PC-3 (cell line): Measurements from ENCODE around the gene PELI2. TPM values are rescaled to one million over a fixed set of nuclear protein-coding genes. Genes with fewer than 3 reads are reported as not detected.

ENCODE experiments used
- ATAC-seq: fragments of 200-7000 bp; cut with Tn5 transposase; 2 replicates; pipeline ENCODE4 v1.9.1; 2020; ENCODE audit warnings: mild to moderate bottlenecking, moderate library complexity
- BruUV-seq: library from RNA; stranded (reverse); fragments of 400-500 nt; replicated peaks from 2 replicates; lab custom pipeline; 2021; lab: Mats Ljungman, UMichigan
- CTCF ChIA-PET: fragments of 300-600 bp; sonication (Branson Sonifier 250); formaldehyde crosslinking; loops from one replicate; lab custom pipeline; 2022; ENCODE audit warnings: antibody characterized with exemption; lab: Charles Lee
- POLR2A ChIA-PET: fragments of 300-600 bp; sonication (Branson Sonifier 250); formaldehyde crosslinking; loops from one replicate; lab custom pipeline; 2022; ENCODE audit warnings: antibody characterized with exemption; ENCODE audit not compliant: unreplicated experiment; lab: Charles Lee
- DNase-seq: peaks from one replicate; pipeline ENCODE4 v3.0.0-alpha.2; 2015
- H2AFZ ChIP-seq: fragments of 300-600 bp; sonication (generic); 2 replicates; pipeline ENCODE4 v1.6.0; 2016; ENCODE audit warnings: antibody characterized with exemption, low read length
- H3F3A ChIP-seq: fragments of 300-600 bp; sonication (generic); one replicate; pipeline ENCODE4 v1.6.0; 2017; ENCODE audit warnings: antibody characterized with exemption, low read length, control low read depth, mild to moderate bottlenecking; ENCODE audit not compliant: unreplicated experiment
- H3K27ac ChIP-seq: fragments of 300-600 bp; sonication (generic); 2 replicates; pipeline ENCODE4 v1.5.1; 2016; ENCODE audit warnings: mild to moderate bottlenecking, low read length
- H3K27me3 ChIP-seq: fragments of 300-600 bp; sonication (generic); 2 replicates; pipeline ENCODE4 v1.6.1; 2016; ENCODE audit warnings: low read length, mixed read lengths
- H3K36me3 ChIP-seq: fragments of 300-600 bp; sonication (generic); 2 replicates; pipeline ENCODE4 v1.6.1; 2016; ENCODE audit warnings: low read depth, mixed run types, low read length, mixed read lengths
- H3K4me1 ChIP-seq: fragments of 300-600 bp; sonication (generic); 2 replicates; pipeline ENCODE4 v1.5.1; 2016; ENCODE audit warnings: low read length; ENCODE audit not compliant: insufficient read depth
- H3K4me2 ChIP-seq: fragments of 300-600 bp; sonication (generic); 2 replicates; pipeline ENCODE4 v1.6.0; 2016; ENCODE audit warnings: low read length
- H3K4me3 ChIP-seq: fragments of 300-600 bp; sonication (generic); 2 replicates; pipeline ENCODE4 v1.5.1; 2016; ENCODE audit warnings: mild to moderate bottlenecking, low read length, mixed read lengths
- H3K79me2 ChIP-seq: fragments of 300-600 bp; sonication (generic); 2 replicates; pipeline ENCODE4 v1.6.1; 2017; ENCODE audit warnings: low read length, mixed read lengths
- H3K9ac ChIP-seq: fragments of 300-600 bp; sonication (generic); 2 replicates; pipeline ENCODE4 v1.6.0; 2016; ENCODE audit warnings: mild to moderate bottlenecking, low read length
- H3K9me2 ChIP-seq: fragments of 300-600 bp; sonication (generic); replicated peaks from 2 replicates; pipeline ENCODE4 v1.6.1; 2016; ENCODE audit warnings: mixed run types, low read length, mixed read lengths
- H3K9me3 ChIP-seq: fragments of 300-600 bp; sonication (generic); 2 replicates; pipeline ENCODE4 v1.6.1; 2016; ENCODE audit warnings: low read length, mixed read lengths
- H4K20me1 ChIP-seq: fragments of 300-600 bp; sonication (generic); 2 replicates; pipeline ENCODE4 v1.6.1; 2016; ENCODE audit warnings: low read length, mixed read lengths
- EZH2 ChIP-seq: fragments of 300-600 bp; sonication (generic); IDR thresholded peaks from one replicate; pipeline ENCODE4 v1.6.1; 2017; ENCODE audit warnings: antibody characterized with exemption, mild to moderate bottlenecking, low read length; ENCODE audit not compliant: unreplicated experiment
- EZH2phosphoT487 ChIP-seq: fragments of 300-600 bp; sonication (generic); IDR thresholded peaks from 2 replicates; pipeline ENCODE4 v1.6.1; 2018; ENCODE audit warnings: mild to moderate bottlenecking, antibody characterized with exemption, low read length, borderline replicate concordance
- intact Hi-C: fragments of 100-400 bp; cut with micrococcal nuclease; formaldehyde crosslinking; loops from 2 replicates; pipeline ENCODE4 v1.9.0; 2023
- total RNA-seq: library from RNA; depleted of rRNA; stranded (reverse); fragments of >200 nt; gene quantifications from 2 replicates; pipeline ENCODE4 v1.2.3, GENCODE V29; 2014
- TF ChIP-seq, protein P1 (sequence below): fragments of 300-600 bp; sonication (generic); conservative IDR thresholded peaks from 2 replicates; pipeline ENCODE4 v1.5.1; 2017; ENCODE audit warnings: antibody characterized with exemption, low read depth, mild to moderate bottlenecking, low read length

PELI2 gene
- total RNA-seq, 1 experiment from 2014 or later, result 0.11 TPM

DNA sequence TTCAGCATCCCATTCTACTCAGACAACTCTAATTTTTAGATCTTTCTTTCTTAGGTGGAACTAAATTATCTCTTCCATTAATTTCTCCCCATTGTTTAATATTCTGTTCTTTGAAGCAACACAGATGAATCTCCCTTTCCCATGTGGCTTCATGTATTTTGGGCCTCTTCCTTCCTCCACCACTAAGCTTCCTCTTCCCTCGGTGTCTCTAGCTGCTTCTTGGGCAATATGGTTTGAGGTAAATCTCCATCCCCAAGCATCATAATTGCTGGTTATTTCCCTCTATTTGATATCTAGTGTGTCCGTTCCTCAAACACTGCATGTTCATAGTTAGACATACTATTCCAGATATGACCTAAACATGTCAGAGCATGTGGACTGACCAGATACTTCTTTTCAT, 119.2 kb downstream of the PELI2 start:
- CTCF ChIA-PET, result no interaction called here
- peaks cover 70% of the 10 kb centered on the region for H3K27me3 ChIP-seq

DNA sequence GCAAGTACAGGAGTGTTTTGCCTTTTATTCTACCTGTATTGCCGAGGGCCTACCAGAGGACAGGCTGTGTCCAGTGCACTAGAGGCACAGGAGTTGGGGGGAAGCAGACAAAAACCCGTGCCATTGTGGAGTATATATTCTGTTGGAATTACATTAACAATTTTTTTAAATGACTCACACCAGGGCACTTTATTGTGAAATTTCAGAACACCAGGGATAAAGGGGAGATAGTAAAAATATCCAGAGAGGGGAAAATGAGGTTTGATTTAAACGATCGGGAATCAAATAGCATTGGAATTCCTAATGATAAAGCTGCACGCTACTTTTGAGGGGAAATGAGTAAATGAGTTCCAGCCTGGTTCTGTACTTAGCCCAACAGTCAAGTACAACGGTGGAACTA, 123.2 kb downstream of the PELI2 start:
- CTCF ChIA-PET, result no interaction called here
- Histone ChIP-seq H3F3A (no peaks in the 10 kb centered on the region), H3K27ac (no peak overlapping the region), H3K36me3 (no peaks in the 10 kb centered on the region), H3K4me3 (no peak overlapping the region), H3K9me3 (no peaks in the 10 kb centered on the region), H3K4me2 (no peak overlapping the region), H3K9ac (no peak overlapping the region), H4K20me1 (no peaks in the 10 kb centered on the region), H3K79me2 (no peaks in the 10 kb centered on the region), H3K4me1 (peaks cover 11% of the 10 kb centered on the region), H3K27me3 (peaks cover 59% of the 10 kb centered on the region), H2AFZ (no peak overlapping the region), H3K9me2 (0 out of 2 replicates have a peak, but pooled peaks cover 3% of the 10 kb centered on the region)
- BruUV-seq, result no TSS peak
- POLR2A ChIA-PET, result no interaction called here
- ATAC-seq (no peak), DNase-seq (no peak)
- intact Hi-C loops, result loop anchor here (10.0 kb wide), 1 partner anchor 537 kb away; no protein-coding TSS in a partner anchor
- TF ChIP-seq EZH2 (no peak), EZH2phosphoT487 (no peak)
- TF ChIP-seq, protein P1, sequence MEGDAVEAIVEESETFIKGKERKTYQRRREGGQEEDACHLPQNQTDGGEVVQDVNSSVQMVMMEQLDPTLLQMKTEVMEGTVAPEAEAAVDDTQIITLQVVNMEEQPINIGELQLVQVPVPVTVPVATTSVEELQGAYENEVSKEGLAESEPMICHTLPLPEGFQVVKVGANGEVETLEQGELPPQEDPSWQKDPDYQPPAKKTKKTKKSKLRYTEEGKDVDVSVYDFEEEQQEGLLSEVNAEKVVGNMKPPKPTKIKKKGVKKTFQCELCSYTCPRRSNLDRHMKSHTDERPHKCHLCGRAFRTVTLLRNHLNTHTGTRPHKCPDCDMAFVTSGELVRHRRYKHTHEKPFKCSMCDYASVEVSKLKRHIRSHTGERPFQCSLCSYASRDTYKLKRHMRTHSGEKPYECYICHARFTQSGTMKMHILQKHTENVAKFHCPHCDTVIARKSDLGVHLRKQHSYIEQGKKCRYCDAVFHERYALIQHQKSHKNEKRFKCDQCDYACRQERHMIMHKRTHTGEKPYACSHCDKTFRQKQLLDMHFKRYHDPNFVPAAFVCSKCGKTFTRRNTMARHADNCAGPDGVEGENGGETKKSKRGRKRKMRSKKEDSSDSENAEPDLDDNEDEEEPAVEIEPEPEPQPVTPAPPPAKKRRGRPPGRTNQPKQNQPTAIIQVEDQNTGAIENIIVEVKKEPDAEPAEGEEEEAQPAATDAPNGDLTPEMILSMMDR, result no peak

More for the DNA sequence above, 119.2 kb downstream of the PELI2 start:
- H3K9me3 ChIP-seq, result no peaks in the 10 kb centered on the region
- H4K20me1 ChIP-seq, result no peaks in the 10 kb centered on the region
- POLR2A ChIA-PET, result no interaction called here
- no TSS peak for BruUV-seq
- 0 out of 2 replicates have a peak, but pooled peaks cover 3% of the 10 kb centered on the region for H3K9me2 ChIP-seq
- no peaks in the 10 kb centered on the region for H3K4me1 ChIP-seq
- H3K79me2 ChIP-seq, result no peaks in the 10 kb centered on the region
- TF ChIP-seq, protein P1, result no peak
- no peak for TF ChIP-seq EZH2phosphoT487
- H3K27ac ChIP-seq, result no peak overlapping the region
- intact Hi-C loops, result no loop called here
- no peak overlapping the region for H2AFZ ChIP-seq
- H3K4me2 ChIP-seq, result no peak overlapping the region
- no peak for DNase-seq
- H3K9ac ChIP-seq, result no peak overlapping the region
- H3K4me3 ChIP-seq, result no peak overlapping the region
- no peaks in the 10 kb centered on the region for H3K36me3 ChIP-seq
- H3F3A ChIP-seq, result no peaks in the 10 kb centered on the region
- ATAC-seq, result no peak

DNA sequence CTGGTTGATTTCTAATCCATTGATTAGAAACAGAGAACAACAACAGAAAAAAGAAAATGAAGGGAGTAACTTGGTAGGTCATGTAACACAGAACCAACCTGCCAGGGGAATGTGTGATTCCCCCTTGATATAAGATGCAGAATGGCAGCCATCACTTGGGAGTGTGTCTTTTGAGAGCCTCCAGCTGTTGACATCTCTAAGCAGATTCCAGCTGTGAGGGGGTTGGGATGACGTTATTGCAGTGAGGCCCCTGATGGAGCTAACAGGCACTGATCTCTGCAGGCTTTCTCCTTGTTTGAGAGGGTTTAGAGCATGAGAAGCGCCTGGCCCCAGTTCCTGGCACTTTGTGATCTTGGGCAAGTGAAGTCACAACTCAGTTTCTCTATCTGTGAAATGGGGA, 124.9 kb downstream of the PELI2 start:
- 0 out of 2 replicates have a peak, but pooled peaks cover 3% of the 10 kb centered on the region for H3K9me2 ChIP-seq
- H3K4me1 ChIP-seq, result peaks cover 11% of the 10 kb centered on the region
- BruUV-seq, result no TSS peak
- H3K9ac ChIP-seq, result no peak overlapping the region
- no peak overlapping the region for H2AFZ ChIP-seq
- H3K79me2 ChIP-seq, result no peaks in the 10 kb centered on the region
- no peak overlapping the region for H3K27ac ChIP-seq
- ChIA-PET CTCF (no interaction called here), POLR2A (no interaction called here)
- no peaks in the 10 kb centered on the region for H3F3A ChIP-seq
- TF ChIP-seq, protein P1, result no peak
- TF ChIP-seq EZH2 (no peak), EZH2phosphoT487 (no peak)
- ATAC-seq, result no peak
- no peak for DNase-seq
- H3K4me3 ChIP-seq, result no peak overlapping the region
- H3K4me2 ChIP-seq, result no peak overlapping the region
- intact Hi-C loops, result loop anchor here (10.0 kb wide), 1 partner anchor 538 kb away; no protein-coding TSS in a partner anchor
- peaks cover 44% of the 10 kb centered on the region for H3K27me3 ChIP-seq
- H3K36me3 ChIP-seq, result no peaks in the 10 kb centered on the region
- no peaks in the 10 kb centered on the region for H4K20me1 ChIP-seq
- H3K9me3 ChIP-seq, result no peaks in the 10 kb centered on the region
